HG03066 (cell line): ENCODE results near the gene LTBP3.

Source experiments
- ATAC-seq: cut with Tn5 transposase; IDR thresholded peaks from one replicate; pipeline ENCODE4 v1.9.1; 2021; ENCODE audit warnings: low read depth; ENCODE audit not compliant: unreplicated experiment

Gene LTBP3

GRCh38 chr11:65558002-65558929, at the start of gene LTBP3:
LTBP3 (minus strand) TSS chr11:65558359; CDS start chr11:65557959, 400 bp downstream.
- no peak for ATAC-seq

- no peak for ATAC-seq
Measured at GRCh38 chr11:65606876-65607613, 48.9 kb upstream of the LTBP3 start.

- no peak for ATAC-seq
Measured at GRCh38 chr11:65604258-65604657, 46.1 kb upstream of the LTBP3 start.

- no peak for ATAC-seq
Measured at GRCh38 chr11:65599955-65600246, 41.7 kb upstream of the LTBP3 start.

- no peak for ATAC-seq
Measured at GRCh38 chr11:65599216-65599954, 41.2 kb upstream of the LTBP3 start.

- no peak for ATAC-seq
Measured at GRCh38 chr11:65598258-65598699, 40.1 kb upstream of the LTBP3 start.

- ATAC-seq: no peak
Measured at GRCh38 chr11:65596520-65596919, 38.4 kb upstream of the LTBP3 start.

- ATAC-seq: no peak
Measured at GRCh38 chr11:65595543-65596281, 37.6 kb upstream of the LTBP3 start, which contains the start of gene KCNK7. KCNK7 (minus strand) TSS chr11:65595800; CDS start chr11:65595772, 28 bp downstream.

- no peak for ATAC-seq
Measured at GRCh38 chr11:65595131-65595530, 37.0 kb upstream of the LTBP3 start.

GRCh38 chr11:65593518-65594414, 35.6 kb upstream of the LTBP3 start:
- ATAC-seq: no peak

GRCh38 chr11:65592858-65593517, 34.8 kb upstream of the LTBP3 start:
- no peak for ATAC-seq

- no peak for ATAC-seq
Measured at GRCh38 chr11:65591939-65592857, 34.0 kb upstream of the LTBP3 start.

GRCh38 chr11:65590240-65590738, 32.1 kb upstream of the LTBP3 start:
- ATAC-seq: no peak

GRCh38 chr11:65589444-65590239, 31.5 kb upstream of the LTBP3 start:
- ATAC-seq: no peak

GRCh38 chr11:65588199-65589054, 30.3 kb upstream of the LTBP3 start:
- peak; percentile 80 for ATAC-seq

GRCh38 chr11:65586676-65587075, 28.5 kb upstream of the LTBP3 start:
- ATAC-seq: no peak
